Measurements from ENCODE around the gene BBLN.
A peak's percentile ranks its signal among the peaks of the same experiment; 100 is the strongest.
"Not testable (repeated sequence)": the region's sequence is repeated elsewhere in the genome, so short reads cannot be mapped to it uniquely, and the experiment has no call there.

The BBLN gene

GRCh38 chr9:128159784-128160602 is at the start of gene BBLN:
Gene BBLN (plus strand): TSS chr9:128160265. CDS start chr9:128160408, 143 bp downstream.
- peak; percentile 98 for DNase-seq (ENCODE audit: low spot score)

GRCh38 chr9:128111726-128112125 is 48.3 kb upstream of the BBLN start:
- not testable (repeated sequence) for DNase-seq (ENCODE audit: low spot score)

GRCh38 chr9:128113526-128114325 is 46.3 kb upstream of the BBLN start:
- DNase-seq (ENCODE audit: low spot score): no peak

GRCh38 chr9:128114326-128115186 is 45.5 kb upstream of the BBLN start:
- no peak for DNase-seq (ENCODE audit: low spot score)

- DNase-seq (ENCODE audit: low spot score): no peak
Measured at GRCh38 chr9:128115187-128116103, 44.6 kb upstream of the BBLN start.

GRCh38 chr9:128116104-128117083 is 43.7 kb upstream of the BBLN start:
- no peak for DNase-seq (ENCODE audit: low spot score)

- DNase-seq (ENCODE audit: low spot score): peak; percentile 97
Measured at GRCh38 chr9:128117613-128118471, 42.2 kb upstream of the BBLN start.

- no peak for DNase-seq (ENCODE audit: low spot score)
Measured at GRCh38 chr9:128118472-128118857, 41.6 kb upstream of the BBLN start.

GRCh38 chr9:128118971-128119665 is 40.9 kb upstream of the BBLN start:
- DNase-seq (ENCODE audit: low spot score): no peak

- DNase-seq (ENCODE audit: low spot score): no peak
Measured at GRCh38 chr9:128120061-128120740, 39.9 kb upstream of the BBLN start.

- no peak for DNase-seq (ENCODE audit: low spot score)
Measured at GRCh38 chr9:128120741-128121465, 39.2 kb upstream of the BBLN start.

- DNase-seq (ENCODE audit: low spot score): no peak
Measured at GRCh38 chr9:128121466-128121810, 38.6 kb upstream of the BBLN start.

- no peak for DNase-seq (ENCODE audit: low spot score)
Measured at GRCh38 chr9:128121924-128122808, 37.9 kb upstream of the BBLN start.

- DNase-seq (ENCODE audit: low spot score): no peak
Measured at GRCh38 chr9:128122809-128123175, 37.3 kb upstream of the BBLN start.

- DNase-seq (ENCODE audit: low spot score): no peak
Measured at GRCh38 chr9:128123451-128124080, 36.5 kb upstream of the BBLN start.

- DNase-seq (ENCODE audit: low spot score): no peak
Measured at GRCh38 chr9:128124451-128124850, 35.6 kb upstream of the BBLN start.
